ENCODE results near the gene KCTD16. TPM values are rescaled to one million over a fixed set of nuclear protein-coding genes. Genes with fewer than 3 reads are reported as not detected.

The KCTD16 gene
- total RNA-seq, 4 donors from 2014 or later: under 0.01 to 0.19 (median 0.17) TPM; not detected in 1

GRCh38 chr5:144187699-144188294, 17.1 kb downstream of the KCTD16 start:
- TF ChIP-seq, protein P1, sequence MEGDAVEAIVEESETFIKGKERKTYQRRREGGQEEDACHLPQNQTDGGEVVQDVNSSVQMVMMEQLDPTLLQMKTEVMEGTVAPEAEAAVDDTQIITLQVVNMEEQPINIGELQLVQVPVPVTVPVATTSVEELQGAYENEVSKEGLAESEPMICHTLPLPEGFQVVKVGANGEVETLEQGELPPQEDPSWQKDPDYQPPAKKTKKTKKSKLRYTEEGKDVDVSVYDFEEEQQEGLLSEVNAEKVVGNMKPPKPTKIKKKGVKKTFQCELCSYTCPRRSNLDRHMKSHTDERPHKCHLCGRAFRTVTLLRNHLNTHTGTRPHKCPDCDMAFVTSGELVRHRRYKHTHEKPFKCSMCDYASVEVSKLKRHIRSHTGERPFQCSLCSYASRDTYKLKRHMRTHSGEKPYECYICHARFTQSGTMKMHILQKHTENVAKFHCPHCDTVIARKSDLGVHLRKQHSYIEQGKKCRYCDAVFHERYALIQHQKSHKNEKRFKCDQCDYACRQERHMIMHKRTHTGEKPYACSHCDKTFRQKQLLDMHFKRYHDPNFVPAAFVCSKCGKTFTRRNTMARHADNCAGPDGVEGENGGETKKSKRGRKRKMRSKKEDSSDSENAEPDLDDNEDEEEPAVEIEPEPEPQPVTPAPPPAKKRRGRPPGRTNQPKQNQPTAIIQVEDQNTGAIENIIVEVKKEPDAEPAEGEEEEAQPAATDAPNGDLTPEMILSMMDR (IDR thresholded peaks at IDR 0.05; ENCODE audit: low read depth): no peak

DNA sequence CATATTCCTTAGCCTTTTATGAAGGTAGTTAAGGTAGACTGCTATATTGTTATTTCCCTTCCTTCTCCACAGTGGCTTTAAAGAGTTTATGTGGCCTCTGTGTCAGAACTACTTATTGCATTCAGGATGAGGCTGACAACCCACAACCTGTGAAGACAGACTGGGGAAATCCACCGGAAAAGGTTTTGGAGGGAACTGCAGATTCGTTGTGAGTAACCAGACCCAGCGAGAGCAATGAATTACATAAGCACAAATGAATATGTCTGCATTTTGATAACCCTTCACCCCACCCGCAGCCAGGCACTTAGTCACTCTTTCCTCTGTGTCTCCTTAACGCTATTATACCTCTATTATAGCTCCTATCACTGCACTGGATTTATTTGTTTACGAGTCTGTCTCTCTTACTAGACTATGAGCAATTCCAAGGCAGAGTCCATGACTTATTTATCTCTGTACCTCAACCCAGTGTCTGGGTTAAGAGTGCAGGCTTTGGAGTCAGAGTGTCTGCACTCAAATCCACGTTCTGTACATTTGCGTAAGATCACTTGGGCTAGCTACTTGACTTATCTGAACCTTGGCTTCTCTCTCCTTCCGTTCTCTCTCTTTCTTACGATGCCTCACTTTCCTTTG, 19.2 kb downstream of the KCTD16 start:
- TF ChIP-seq, protein P1 (IDR thresholded peaks at IDR 0.05; ENCODE audit: low read depth): no peak

DNA sequence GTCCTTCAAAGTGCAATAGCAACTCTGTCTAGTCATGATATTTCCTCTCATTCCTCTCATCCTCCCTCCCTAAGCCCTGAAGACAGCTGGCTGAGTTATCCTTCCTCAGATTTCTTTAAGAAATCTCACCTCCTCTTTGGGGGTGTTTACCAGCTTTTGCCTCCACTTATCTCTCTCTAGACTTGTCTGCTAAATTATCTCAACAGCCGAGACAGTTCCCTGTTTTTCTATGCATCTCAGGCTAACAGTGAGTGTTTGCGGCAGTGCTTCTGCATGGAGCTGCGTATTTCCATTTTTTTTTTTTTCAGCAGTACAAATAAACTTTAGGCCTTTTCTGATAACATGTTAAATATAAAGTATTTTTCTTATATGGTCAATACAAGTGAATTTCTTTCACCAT, 20.9 kb downstream of the KCTD16 start:
- TF ChIP-seq, protein P1 (IDR thresholded peaks at IDR 0.05; ENCODE audit: low read depth): no peak

- TF ChIP-seq, protein P1 (IDR thresholded peaks at IDR 0.05; ENCODE audit: low read depth): no peak
Observed at GRCh38 chr5:144191998-144192397, 21.3 kb downstream of the KCTD16 start.

DNA sequence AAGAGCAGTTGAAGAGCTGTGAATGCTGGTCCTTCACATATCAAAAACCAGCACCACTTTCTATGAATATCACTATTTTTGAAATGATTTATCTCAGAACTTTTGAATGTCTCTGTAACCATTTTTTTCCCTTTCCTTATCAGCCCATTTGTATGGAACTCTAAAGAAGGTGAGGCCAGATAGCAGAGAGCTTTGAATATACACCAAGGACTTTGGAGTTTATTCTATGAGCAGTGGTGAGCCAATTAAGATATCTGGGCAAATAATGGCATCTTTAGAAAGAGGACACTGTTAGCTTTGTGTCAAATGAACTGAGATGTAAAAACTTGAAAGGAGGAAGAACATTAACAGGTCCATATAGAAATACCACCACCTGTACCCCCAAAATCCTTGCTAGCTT, 22.0 kb downstream of the KCTD16 start:
- TF ChIP-seq, protein P1 (IDR thresholded peaks at IDR 0.05; ENCODE audit: low read depth): no peak

DNA sequence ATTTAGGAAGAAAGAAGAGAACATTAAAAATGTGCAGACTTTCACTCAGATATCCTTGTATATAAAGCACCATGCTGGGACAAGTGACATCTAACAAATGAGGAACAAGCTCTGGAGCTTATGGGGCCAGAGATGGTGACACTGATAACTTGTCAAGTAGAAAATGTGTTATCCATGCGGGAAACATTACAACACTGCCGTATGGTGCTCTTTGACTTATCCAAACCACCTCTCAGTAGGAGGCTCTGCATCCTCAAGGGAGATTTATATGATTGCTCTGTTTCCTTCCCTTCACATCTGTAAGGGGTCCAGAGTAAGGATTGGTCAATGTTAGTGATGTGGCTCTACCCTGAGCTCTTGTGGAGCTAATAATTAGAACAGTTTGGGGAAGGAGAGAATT, 23.5 kb downstream of the KCTD16 start:
- TF ChIP-seq, protein P1 (IDR thresholded peaks at IDR 0.05; ENCODE audit: low read depth): no peak

GRCh38 chr5:144195448-144195847, 24.8 kb downstream of the KCTD16 start:
- TF ChIP-seq, protein P1 (IDR thresholded peaks at IDR 0.05; ENCODE audit: low read depth): no peak

All from subcutaneous adipose tissue (tissue), 4 donors.